ENCODE results near the gene SLC35F3. TPM values are rescaled to one million over a fixed set of nuclear protein-coding genes. Genes with fewer than 3 reads are reported as not detected.

Gene SLC35F3
- total RNA-seq, 6 experiments from 2014 or later = not detected

GRCh38 chr1:234307726-234308125 lies 403.2 kb downstream of the SLC35F3 start:
- Histone ChIP-seq H3K4me3 (no peak overlapping the region), H3K4me1 (no peaks in the 10 kb centered on the region), H3K27ac (no peak overlapping the region), H3K27me3 (no peaks in the 10 kb centered on the region), H3K9me3 (no peaks in the 10 kb centered on the region), H3K36me3 (no peaks in the 10 kb centered on the region)
- TF ChIP-seq CTCF (IDR thresholded peaks at IDR 0.05) = no peak
- TF ChIP-seq POLR2A (IDR thresholded peaks at IDR 0.05) = no peak
- DNase-seq (no peak), ATAC-seq (no peak)
- 80% methylated on average over 3 of the region's 6 CpGs for WGBS (ENCODE audit: insufficient coverage, low coverage, low lambda C conversion rate, missing lambda C conversion rate)
- intact Hi-C loops (cut with DNase I) = loop anchor here in 1 of 2 donors (10.0 kb wide), 1 partner anchor 163 kb away; no protein-coding TSS in a partner anchor

- no peak for ATAC-seq
- H3K4me3 ChIP-seq = no peak overlapping the region
- WGBS (ENCODE audit: insufficient coverage, low coverage, low lambda C conversion rate, missing lambda C conversion rate) = 57% methylated on average over 4 of the region's 4 CpGs
These were observed 404.7 kb downstream of the SLC35F3 start for GRCh38 chr1:234309243-234309597.

GRCh38 chr1:234309598-234310459 lies 405.4 kb downstream of the SLC35F3 start:
- H3K4me3 ChIP-seq = no peak overlapping the region
- WGBS (ENCODE audit: insufficient coverage, low coverage, low lambda C conversion rate, missing lambda C conversion rate) = 16% methylated on average over 17 of the region's 26 CpGs
- intact Hi-C loops (cut with DNase I) = loop anchor here (5.0 to 10.0 kb wide), 2 partner anchors 158 to 165 kb away; no protein-coding TSS in a partner anchor
- H3K9me3 ChIP-seq = no peaks in the 10 kb centered on the region
- no peaks in the 10 kb centered on the region for H3K36me3 ChIP-seq
- DNase-seq (peak; percentile 61 to 71 (median 69)), ATAC-seq (peak; percentile 73 to 95 (median 84))
- no peak overlapping the region for H3K27ac ChIP-seq
- H3K27me3 ChIP-seq = no peaks in the 10 kb centered on the region
- peaks cover 0 to 4% (median 0%) of the 10 kb centered on the region in 4 donors for H3K4me1 ChIP-seq
- TF ChIP-seq POLR2A (IDR thresholded peaks at IDR 0.05) = no peak
- TF ChIP-seq CTCF (IDR thresholded peaks at IDR 0.05) = peak; percentile 79 to 91 (median 88)

More at GRCh38 chr1:234309243-234309597, 404.7 kb downstream of the SLC35F3 start:
- H3K9me3 ChIP-seq = no peaks in the 10 kb centered on the region
- no peak for DNase-seq
- H3K27me3 ChIP-seq = no peaks in the 10 kb centered on the region
- intact Hi-C loops (cut with DNase I) = loop anchor here in 1 of 2 donors (10.0 kb wide), 1 partner anchor 164 kb away; no protein-coding TSS in a partner anchor
- TF ChIP-seq CTCF (IDR thresholded peaks at IDR 0.05) (no peak), POLR2A (IDR thresholded peaks at IDR 0.05) (no peak)
- no peaks in the 10 kb centered on the region for H3K4me1 ChIP-seq
- H3K27ac ChIP-seq = no peak overlapping the region
- no peaks in the 10 kb centered on the region for H3K36me3 ChIP-seq

- H3K9me3 ChIP-seq = no peaks in the 10 kb centered on the region
- H3K4me1 ChIP-seq = peaks cover 0 to 4% (median 0%) of the 10 kb centered on the region in 4 donors
- 33% methylated on average over 1 of the region's 1 CpG for WGBS (ENCODE audit: insufficient coverage, low coverage, low lambda C conversion rate, missing lambda C conversion rate)
- TF ChIP-seq POLR2A (IDR thresholded peaks at IDR 0.05) = no peak
- no peak for TF ChIP-seq CTCF (IDR thresholded peaks at IDR 0.05)
- H3K27ac ChIP-seq = no peak overlapping the region
- DNase-seq (no peak), ATAC-seq (no peak)
- H3K27me3 ChIP-seq = no peaks in the 10 kb centered on the region
- no peaks in the 10 kb centered on the region for H3K36me3 ChIP-seq
- intact Hi-C loops (cut with DNase I) = loop anchor here in 1 of 2 donors (5.0 kb wide), 1 partner anchor 158 kb away; no protein-coding TSS in a partner anchor
- no peak overlapping the region for H3K4me3 ChIP-seq
These were observed 406.0 kb downstream of the SLC35F3 start for GRCh38 chr1:234310460-234310817.

All from right lobe of liver (tissue), 6 donors.